Stimulated activated naive CD4-positive, alpha-beta T cell (primary cell): ENCODE results near the gene IFT25.

ENCODE experiments used
- DNase-seq, 6 experiments: peaks; one replicate each; lab custom pipeline; 2025; lab: John Stamatoyannopoulos, UW

IFT25 gene

GRCh38 chr1:53957194-53957818, 11.8 kb upstream of the IFT25 start:
- DNase-seq: no peak

- DNase-seq: no peak
Observed at GRCh38 chr1:53956308-53957168, 11.0 kb upstream of the IFT25 start.

GRCh38 chr1:53954128-53954527, 8.6 kb upstream of the IFT25 start:
- DNase-seq: no peak

DNA sequence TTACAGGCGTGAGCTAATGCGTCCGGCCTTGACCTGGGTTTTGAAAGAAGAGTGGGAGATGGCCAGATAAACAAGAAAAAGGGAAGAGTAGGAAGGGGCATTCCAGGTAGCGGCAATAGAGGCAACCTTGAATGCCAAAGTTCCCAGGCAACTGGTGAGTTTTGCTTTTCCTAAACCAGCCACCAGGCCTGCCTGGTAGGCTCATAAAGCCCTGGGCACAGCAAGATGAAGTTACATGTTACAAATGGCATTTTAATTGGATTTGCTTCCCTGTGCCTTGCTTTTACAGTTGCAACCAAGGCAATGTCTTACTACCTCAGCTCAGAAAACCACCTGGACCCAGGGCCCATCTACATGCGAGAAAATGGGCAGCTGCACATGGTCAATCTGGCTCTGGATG, 6.2 kb upstream of the IFT25 start:
- DNase-seq: no peak

- peak in 2 of 6 experiments; percentile 9 to 14 for DNase-seq
Observed at GRCh38 chr1:53949023-53949990, 3.8 kb upstream of the IFT25 start.

DNA sequence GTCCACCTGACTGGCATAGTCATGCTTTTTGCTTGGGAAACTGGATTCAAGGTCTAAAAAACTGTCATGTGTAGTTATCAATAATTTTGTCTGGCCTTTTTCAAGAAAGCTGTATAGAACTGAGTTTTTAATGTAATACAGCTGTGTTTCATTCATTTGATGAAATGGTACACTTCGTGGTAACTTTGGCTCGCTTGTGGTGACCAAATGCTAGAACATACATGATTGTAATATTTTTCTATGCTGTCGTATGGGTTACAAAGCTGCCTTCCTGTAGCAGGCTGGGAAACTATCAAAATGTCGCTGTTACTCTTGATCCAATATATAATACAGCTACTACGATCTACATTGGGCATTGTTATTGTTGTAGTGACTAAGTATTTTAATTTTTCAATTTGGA, 2.8 kb upstream of the IFT25 start:
- DNase-seq: no peak

GRCh38 chr1:53947172-53947907, 1.8 kb upstream of the IFT25 start:
- DNase-seq: no peak

GRCh38 chr1:53946252-53947171, 1.0 kb upstream of the IFT25 start, which contains the start of gene LRRC42:
Gene LRRC42 (plus strand): TSS chr1:53946350. CDS start chr1:53952000, 5,650 bp downstream.
- no peak for DNase-seq

DNA sequence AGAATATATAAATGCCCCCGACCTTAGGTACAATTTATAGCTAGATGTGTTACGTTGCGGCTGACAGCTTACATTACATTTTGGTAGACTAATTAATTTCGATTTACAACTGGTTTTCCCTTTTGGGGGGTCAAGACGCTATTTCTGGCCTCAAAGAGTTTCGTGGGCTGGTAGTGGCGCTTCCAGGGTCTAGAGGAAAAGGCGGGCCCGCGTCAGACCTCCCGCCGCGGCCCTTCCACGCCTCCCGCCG, 391 bp downstream of the IFT25 start:
- DNase-seq: peak in 1 of 6 experiments; percentile 59

- DNase-seq: no peak
Observed at GRCh38 chr1:53944469-53945182, 873 bp downstream of the IFT25 start.

DNA sequence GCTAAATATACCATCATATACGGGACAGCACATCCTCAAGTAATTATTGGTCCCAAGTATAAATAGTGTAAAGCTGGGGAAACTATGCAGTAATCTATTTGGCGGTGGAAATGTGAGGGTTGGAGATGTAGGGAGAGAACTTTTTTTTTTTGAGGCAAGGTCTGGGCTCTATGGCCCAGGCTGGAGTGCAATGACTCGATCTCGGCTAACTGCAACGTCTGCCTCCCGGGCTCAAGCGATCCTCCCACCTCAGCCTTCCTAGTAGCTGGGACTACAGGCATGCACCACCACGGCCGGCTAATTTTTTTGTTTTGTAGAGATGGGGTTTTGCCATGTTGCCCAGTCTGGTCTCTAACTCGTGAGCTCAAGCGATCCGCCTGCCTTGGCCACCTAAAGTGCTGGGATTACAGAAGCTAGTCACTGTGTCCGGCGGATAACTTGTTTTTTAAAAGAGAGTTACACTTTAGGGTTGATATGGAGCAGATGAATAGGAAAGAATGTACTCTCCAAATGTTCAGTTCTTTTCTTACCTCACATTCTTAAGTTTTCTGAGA, 1.9 kb downstream of the IFT25 start:
- DNase-seq: no peak

DNA sequence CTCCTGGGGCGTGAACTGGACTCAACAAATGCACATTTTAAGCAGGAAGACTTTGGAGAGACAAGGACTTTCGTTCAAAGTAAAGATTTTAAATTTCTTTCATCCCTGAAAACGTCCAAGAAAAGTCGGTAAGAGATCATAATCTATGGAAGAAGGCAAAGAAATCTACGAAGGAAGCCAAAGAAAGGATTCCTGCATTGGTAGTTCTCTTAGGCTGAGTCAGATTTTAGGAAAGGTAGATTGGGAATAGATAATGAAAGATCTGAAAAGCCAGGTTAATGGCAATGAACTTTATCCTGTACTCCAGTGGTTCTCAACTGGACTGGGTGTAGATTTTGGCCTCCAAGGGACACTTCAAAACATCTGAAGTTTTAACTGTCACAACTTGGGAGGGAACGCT, 2.4 kb downstream of the IFT25 start:
- DNase-seq: no peak

- no peak for DNase-seq
Observed at GRCh38 chr1:53942127-53942957, 3.2 kb downstream of the IFT25 start.

DNA sequence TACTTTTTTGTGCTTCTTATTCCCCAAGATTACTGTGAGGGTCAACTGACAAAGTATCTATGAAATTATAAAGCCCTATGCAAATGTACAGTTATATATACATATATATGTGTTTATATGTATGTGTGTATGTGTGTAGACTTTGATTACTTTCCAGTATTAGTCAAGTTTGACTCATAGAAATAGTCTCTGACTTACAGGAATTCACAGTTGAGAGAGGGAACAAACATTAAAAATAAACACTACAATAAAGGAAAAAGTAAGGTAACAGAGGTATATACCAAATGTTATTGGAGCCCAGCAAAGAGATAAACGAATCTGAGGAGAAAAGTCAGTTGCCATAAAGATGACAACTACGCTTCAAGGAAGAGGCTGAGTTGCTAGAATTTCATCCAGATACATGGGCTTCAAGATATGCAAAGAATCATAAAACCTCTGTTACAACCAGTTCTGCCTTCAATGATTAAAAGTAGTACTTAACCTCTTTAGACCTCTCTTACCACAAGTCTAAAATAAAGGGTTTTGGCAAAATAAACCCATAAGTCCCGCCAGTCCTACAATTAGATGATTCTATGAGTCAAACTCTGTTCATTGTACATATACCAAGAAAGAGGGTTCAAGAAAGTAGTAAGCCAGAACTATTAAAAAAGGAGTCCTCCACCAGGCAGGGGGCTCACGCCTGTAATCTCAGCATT, 7.2 kb downstream of the IFT25 start:
- DNase-seq: no peak

DNA sequence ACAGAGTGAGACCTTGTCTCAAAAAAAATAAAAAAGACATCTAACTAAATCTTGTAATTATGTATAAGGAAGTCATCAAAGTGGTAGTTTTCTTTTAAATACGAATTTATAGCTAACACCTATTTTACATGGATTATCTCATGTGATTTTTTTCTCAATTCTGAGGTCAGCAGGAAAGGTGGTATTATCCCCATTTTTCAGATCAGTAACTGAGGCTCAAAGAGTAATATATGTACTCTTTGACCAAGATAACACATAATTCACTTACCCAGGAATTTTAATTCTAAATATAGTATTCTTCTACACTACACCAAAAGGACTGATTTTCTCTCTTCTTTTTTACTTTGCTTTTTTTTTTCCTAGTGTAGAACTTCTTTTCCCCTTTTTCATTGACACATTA, 9.1 kb downstream of the IFT25 start:
- no peak for DNase-seq

GRCh38 chr1:53934170-53934765, 11.2 kb downstream of the IFT25 start:
- DNase-seq: no peak

DNA sequence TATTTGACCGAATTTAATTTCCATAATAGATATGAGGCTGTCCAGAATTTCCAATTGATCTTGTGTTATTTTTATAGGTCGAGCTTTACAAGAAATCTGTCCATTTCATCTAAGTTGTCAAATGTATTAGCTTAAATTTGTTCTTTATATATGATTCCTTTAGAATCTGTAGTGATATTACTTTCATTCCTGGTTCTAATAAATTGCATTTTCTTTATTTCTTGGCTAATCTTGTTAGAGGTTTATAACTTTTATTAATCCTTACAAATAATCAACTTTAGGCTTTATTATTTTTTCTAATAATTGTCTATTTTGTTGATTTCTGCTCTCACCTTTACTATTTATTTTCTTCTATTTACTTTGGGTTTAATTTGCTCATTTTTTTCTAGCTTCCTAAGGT, 14.0 kb downstream of the IFT25 start:
- DNase-seq: no peak

GRCh38 chr1:53930932-53931331, 14.6 kb downstream of the IFT25 start:
- no peak for DNase-seq
